Activated CD4-positive, alpha-beta T cell treated with anti-CD3 and anti-CD28 coated beads, Interleukin-2, Interleukin-6, amounts not matched to agents 100 ng/mL and 50 ng/mL, durations not matched to agents 16 hours and 8 hours (primary cell): ENCODE data around the gene HP1BP3.

Experiments
- DNase-seq: peaks from one replicate; pipeline ENCODE4 v3.0.0-alpha.2; 2020

HP1BP3 gene

DNA sequence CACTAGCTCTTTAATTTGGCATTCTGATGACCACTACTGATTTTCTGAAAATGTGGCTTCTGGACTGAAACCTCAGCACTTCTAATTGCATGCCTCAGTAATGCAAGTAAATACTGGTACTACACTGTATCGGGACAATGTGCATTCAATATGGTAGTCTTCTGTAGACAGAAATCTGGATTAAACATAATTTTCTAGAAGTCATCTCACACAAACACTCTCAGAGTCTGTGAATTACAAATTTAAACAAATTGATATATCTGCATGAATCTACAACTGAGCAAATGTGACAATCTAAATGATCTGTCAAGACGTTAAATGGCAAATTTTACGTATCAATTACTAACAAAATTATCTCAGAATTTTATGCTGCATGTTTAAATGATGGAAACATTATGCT, 23.7 kb downstream of the HP1BP3 start:
- no peak for DNase-seq

DNA sequence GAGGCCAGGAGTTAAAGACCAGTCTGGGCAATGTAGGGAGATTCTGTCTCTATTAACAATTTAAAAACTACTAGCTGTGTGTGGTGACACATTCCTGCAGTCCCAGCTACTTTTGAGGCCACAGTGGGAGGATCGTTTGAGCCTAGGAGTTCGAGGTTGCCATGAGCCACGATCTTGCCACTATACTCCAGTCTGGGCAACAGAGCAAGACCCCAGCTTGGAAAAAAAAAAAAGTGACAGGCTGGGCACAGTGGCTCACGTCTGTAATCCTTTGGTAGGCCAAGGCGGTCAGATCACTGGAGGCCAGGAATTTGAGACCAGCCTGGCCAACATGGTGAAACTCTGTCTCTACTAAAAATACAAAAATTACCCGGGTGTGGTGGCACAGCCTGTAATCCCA, 26.8 kb downstream of the HP1BP3 start:
- no peak for DNase-seq

DNA sequence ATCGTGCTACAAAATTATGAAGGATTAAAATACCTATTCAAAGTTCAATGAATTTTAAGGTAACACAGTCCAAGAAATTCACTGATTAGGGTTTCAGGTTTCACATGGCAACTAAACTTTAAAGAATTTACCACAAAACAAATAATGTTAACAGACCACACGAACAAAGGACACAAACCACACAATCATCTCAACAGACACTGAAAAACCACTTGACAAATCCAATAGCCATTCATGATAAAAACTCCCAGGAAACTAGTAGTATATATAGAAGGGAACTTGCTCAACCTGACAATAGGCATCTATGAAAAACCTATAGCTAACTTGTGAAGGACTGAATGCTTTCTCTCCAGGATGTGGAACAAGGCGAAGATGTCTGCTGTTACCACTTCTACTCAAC, 33.5 kb downstream of the HP1BP3 start:
- no peak for DNase-seq

DNA sequence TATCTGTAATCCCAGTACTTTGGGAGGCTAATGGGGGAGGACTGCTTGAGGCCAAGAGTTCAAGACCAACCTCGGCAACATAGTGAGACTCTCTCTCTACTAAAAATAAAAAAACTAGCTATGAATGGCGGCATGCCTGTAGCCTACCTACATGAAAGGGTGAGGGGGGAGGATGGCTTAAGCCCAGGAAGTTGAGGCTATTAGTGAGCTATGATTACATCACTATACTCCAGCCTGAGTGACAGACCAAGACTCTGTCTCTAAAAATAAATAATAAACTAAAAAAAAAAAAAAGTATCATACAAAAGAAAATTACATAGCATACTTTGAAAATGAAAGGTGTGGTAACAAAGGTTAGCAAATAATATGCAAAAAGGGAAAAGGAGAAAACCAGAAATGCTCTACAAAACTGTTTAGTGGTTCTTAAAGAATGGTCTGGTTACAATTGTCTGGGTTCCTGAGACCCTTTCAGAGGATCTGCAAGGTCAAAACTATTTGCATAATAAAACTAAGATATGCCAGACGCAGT, 35.6 kb downstream of the HP1BP3 start:
- DNase-seq: no peak

DNA sequence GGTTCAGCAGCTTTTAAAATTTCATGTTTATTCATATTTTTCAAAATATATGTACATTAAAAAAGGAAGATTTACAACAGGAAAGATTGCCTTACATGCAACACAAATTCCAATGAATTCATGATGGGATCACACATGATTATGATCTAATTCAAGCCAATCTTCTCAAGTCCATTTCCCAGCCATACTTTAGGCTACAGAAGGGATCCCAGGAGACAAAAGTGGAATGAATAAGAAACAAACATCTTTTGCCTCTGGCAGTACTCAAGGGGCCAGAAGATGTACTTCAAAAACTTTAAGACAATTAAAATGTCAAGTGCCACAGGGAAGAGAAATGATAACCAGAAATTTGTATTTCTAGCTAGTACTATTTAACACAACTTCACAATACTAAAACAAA, 44.4 kb downstream of the HP1BP3 start:
- no peak for DNase-seq

DNA sequence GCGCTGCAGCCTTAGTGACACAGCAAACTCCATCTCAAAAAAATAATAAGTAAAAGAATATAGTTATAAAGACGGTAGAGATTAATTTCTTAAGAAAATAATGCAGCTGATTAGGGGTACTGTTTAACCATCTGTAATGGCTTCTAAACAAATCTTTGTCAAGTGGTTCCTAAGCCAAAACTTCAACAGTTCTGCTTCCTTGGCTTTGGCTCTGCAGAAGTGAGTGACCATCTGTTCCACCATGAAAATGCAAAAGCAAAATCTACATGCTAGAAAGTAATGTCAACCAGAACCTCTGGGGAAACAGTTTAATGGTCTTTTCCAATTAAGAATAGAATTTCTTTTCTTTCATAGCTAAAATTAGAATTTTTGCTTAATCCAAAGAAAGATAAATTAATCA, 46.3 kb downstream of the HP1BP3 start:
- no peak for DNase-seq

DNA sequence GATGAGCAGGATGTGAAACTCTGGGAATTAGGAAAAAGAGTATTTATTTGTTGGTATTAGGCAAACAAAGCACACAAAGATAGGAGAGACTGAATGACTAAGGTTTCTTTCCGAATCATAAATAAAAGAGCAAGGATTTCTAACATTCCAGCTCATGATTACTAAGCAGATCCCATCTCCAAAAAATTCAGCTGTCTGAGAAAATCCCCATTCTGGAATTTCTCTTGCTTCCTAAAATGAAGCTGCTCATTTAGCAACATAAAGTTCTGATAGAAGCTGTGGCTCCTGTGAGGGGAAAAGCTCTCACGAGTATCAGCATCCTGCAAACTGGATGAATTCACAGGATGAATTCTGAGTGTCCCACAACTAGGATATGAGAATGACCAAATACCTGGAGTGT, 47.9 kb downstream of the HP1BP3 start:
- DNase-seq: no peak

DNA sequence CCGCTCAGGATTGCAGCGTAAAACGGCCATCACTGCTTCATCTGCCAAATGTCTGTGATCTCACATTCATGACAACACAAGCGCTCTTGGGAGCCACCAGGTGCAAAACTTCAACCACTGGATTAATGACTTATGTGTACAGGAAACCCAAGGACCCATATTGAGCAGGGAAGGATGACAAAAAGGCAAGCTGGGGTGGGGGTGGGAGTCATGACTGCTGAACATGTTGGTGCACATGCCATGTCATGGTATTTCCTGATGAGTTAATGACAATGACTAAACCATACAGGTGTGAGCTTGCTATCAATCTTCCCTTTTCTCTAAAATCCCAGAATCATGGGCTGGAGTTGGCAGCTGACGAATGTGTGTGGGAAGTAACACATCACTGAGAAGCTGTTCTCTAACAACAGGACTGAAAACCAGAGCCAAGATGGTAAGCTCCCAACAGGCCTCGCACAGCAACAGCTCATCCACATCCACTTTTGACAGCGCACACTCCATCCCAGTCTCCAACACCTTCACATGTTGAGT, 51.5 kb downstream of the HP1BP3 start:
- DNase-seq: no peak

DNA sequence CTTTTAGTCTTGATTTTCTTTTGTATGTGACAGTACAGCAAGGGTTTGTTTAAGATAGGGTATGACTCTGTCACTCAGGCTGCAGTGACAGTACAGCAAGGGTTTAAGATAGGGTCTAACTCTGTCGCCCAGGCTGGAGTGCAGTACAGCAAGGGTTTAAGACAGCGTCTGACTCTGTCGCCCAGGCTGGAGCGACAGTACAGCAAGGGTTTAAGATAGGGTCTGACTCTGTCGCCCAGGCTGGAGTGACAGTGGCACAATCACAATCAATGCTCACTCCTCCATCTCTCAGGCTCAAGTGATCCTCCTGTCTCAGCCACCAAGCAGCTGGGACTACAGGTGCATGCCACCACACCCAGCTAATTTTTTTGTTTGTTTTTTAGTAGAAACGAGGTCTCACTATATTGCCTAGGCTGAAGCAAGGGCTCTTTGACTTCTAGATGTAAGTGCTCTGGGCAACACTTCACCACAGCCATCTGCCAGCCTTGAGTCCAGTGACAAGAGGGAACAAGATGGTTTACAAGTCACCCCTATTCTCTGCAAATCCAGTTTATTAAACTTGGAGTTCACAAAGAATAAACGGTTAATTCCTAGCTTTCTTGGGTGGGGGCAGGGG, 53.6 kb downstream of the HP1BP3 start:
- DNase-seq: no peak

DNA sequence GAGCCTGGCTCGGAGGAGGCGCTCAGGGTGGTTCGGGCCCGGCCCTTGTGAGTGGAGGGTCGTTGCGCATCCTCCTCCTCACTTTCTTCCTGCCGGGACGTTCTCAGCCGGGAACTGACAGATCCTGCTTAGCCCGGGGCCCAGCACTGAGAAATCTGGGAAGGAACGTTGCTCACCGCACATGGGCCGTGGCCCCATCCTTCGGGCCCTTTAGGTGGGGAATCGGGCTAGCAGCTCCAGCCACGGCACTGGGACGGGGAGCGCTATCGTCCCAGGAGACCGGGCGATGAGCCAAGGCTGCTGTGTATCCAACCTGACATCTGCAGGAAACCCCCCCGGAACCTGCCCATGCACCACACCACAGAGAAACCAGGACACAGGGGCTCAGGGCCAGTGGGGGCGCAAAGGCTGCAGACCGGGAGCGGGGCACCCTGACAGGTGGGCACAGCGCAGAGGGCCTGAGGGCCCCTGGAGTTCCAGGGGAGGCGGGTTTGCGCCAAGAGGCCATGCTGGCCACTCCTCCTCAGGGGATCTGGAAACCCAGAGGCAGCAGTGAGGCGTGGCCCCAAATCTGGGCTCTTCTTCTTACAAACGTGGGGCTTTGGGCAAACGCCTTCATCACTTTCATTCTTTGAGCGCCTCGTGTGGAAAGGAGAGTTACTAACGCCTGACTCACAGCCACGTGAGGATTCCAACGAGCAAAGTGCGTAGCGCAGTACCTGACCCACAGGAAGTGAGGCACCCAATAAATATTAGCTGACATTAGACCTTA, 54.3 kb downstream of the HP1BP3 start, which contains the start of gene SH2D5:
Gene SH2D5, minus strand, starts transcription at position 116 of the 772 bp plus-strand sequence. CDS start 4,659 bp downstream, outside the sequence.
- peak; percentile 81 for DNase-seq

DNA sequence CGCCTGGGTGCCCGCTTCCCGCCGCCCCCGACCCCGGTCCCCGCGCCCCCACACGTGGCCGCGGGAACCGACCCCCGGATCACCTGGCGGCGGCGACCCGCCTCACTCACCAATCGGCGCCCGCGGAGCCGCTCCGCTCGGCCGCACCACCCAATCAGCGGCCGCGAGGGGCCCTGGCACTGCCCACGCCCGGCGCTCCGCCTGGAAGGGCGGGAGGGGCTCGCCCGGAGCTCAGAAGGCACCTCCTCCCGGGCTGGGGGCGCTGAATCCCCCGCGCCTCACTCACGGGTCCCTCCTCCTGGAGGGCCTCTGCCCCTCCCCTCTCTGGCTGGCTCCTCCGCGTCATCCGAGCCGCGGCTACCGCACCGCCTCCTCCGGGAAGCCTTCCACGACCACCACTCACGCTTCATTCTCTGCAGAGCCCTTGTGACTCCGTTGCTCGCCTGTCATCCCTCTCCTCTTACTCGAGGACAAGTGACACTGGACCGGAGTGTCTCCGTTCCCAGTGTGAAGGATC, 55.0 kb downstream of the HP1BP3 start:
- DNase-seq: peak; percentile 67

DNA sequence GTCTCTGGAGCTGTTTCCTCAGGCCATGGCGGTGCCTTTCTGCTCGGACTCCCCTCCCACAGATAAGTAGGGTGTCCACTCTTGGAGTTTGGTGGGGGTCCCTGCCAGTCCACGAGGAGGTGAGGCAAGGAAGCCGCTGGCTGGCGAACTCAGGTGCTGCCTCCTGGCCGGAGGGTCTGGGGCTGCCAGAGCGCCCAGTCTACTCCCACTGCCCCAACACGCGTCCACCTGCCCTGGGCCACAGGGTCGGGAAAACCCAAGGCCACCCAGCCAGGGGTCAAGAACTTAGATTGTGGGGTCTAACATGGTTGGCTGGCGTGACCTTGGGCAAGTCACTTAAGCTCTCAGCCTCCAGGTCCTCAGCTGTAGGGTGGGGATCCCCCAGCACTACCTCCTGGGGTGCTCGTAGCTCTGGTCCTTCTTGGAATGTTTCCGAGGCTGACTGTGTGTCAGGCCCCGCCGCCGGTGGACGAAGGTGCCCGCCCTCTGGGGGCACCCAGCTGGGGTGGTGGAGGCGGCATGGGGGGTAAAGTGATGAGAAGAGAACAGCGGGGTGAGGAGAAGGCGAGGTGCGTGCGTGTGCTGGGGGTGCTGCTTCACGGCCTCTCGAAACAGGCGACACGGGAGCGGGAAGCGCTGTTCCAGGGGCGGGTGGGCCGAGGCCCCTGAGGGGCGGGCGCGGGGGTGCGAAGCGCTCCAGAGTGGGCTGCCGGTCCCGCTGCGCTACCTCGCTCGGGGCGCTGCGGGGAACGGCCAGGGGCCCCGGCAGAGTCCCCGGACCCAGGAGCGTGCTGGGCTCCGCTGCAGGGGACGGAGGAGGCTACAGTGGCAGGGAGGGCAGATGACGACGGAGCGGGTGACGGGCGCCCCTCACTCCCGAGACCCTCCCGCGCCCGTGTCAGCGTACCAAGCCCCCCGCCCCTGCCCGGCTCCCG, 55.8 kb downstream of the HP1BP3 start:
- no peak for DNase-seq

DNA sequence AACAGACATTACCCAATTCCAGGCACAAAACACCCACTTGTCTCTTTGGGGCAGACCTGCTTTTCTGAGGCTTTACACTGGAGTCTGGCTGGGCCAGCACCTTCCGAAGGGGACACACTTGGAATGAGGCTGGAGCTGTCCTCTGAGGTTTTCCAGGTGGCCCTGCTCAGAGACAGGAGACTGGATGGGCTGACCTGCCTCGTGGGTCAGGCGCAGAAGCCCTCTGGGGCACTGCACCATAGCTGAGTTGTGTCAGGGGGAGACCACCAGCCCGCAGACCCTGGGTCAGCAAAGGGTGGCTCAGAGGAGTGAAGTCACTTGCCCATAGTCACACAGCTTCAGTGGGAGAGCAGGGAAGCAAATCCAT, 56.4 kb downstream of the HP1BP3 start:
- no peak for DNase-seq

DNA sequence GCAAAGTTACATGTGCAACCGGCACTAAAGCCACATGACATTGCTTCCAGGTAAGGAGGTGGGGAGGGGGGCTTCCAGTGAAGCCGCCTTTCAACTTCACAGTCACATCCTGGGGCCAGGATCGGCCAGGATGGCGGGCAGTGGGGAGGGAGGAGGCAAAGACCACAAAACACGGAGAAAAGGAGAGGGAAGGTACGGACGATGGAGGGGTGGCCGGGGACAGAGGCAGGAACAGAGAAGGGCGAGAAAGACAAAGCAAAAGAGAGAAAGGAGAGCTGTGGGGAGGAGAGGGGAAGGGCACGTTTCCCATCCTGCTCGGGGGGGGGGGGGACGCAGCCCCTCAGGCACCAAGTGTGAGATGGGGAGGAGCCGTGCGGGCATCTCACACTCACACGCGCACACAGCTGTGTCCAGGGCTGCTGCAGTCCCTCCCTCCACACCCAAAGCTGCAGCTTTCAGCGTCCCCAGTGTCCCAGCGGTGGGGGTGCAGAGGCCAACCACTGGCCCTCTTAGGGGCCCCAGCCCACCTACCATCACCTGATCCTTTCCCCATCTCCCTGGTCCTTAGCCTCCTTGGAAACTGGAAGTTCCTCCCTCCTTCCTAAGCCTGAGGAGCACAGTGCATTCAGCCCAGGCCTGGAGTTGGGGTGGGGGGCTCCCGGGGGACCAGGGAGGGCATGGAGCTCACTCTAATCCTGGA, 57.0 kb downstream of the HP1BP3 start:
- no peak for DNase-seq

DNA sequence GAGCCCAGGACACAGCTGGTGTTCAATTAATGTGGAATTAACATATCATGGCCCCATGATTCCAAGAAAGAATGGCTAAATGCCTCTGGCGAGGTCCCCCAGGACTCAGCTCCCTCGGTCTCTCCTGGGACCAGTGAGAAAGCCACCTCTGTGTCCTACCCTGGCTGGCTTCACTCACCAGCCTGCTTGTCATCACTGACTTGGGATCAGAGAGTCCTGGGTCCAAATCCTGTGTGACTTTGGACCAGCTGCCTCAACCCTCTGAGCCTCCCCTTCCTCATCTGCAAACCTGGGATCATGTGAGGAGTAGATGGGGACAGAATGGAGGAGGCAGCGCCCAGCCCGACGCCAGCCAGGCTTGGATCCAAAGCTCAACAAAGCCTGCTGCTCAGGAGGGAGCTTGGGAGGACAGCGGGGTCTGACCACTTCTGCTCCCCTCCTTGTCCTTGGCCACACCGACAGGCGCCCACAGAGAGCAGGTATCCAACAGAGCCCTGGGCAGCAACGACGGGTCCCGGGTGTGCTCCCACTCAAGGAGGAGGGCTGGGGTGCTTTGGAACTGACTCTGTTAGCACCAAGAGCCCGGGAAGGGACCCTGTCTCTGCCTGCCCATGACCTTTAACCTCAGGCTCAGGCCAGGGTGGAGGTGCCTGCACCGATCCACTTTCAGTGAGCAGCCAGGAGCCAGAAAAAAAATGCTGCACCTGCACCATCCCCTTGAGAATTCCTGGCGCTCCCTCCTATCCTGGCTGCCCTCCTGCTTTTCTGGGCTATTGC, 57.8 kb downstream of the HP1BP3 start:
- no peak for DNase-seq

DNA sequence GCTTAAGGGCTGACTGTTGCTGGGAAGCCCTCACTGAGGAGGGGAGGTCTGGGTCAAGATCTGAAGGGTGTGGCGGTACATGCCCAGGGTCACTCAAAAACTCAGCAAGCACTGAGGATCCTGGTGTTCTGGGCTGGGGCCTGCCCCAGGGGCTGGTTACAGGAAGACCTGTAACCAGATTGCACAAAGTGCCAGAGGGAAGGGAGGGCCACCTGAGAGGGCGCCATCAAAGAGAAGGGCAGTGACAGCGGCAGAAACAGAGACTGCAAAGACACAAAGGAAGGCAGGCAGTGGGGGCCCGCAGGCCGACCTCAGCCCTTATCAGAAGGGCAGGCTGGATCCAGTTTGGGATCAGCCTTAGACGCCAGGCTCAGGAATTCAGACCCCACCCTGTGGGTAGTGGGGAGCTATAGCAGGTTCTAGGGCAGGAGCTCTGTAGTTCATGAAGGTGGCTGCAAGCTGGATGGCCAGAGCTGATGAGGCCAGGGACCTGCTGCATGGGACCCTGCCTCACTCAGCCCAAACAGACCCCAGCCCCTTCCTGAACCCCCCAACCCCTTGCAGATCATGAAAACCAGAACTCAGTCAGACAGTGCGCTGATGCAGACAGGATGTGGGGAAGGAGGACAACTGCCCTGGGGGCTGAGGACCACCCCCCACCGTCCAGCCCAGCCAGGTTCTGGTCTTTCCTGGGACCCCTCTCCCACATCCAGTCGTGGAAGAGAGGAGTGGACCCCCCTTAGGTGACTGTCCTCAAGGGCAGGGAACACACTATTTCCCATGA, 58.5 kb downstream of the HP1BP3 start:
- no peak for DNase-seq

DNA sequence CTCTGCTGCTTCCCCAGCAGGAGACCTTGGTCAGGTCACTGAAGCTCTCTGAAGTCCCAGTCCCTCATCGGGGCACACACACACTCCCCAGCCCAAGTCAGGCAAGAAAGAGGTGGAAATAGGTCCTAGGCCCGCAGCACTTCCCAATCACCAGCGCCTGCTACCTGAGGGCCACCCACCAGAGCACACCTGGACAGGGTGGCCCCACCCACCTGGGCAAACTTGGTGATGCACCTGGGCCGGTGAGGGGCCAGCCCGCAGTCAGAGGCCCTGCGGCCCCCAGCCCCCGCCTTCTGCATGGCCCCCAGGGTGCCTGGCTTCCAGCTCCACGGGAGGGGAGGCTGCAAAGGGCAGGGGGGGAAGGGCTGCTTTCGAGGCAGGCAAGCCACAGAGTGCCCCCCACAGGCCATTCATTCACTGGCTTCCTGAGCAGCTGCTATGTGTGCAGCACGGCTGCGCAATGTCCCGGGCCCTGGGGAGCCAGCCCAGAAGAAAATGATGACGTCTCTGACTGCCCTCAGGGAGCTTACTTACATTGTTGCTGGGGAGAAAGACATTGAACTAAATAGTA, 59.3 kb downstream of the HP1BP3 start:
- DNase-seq: no peak

DNA sequence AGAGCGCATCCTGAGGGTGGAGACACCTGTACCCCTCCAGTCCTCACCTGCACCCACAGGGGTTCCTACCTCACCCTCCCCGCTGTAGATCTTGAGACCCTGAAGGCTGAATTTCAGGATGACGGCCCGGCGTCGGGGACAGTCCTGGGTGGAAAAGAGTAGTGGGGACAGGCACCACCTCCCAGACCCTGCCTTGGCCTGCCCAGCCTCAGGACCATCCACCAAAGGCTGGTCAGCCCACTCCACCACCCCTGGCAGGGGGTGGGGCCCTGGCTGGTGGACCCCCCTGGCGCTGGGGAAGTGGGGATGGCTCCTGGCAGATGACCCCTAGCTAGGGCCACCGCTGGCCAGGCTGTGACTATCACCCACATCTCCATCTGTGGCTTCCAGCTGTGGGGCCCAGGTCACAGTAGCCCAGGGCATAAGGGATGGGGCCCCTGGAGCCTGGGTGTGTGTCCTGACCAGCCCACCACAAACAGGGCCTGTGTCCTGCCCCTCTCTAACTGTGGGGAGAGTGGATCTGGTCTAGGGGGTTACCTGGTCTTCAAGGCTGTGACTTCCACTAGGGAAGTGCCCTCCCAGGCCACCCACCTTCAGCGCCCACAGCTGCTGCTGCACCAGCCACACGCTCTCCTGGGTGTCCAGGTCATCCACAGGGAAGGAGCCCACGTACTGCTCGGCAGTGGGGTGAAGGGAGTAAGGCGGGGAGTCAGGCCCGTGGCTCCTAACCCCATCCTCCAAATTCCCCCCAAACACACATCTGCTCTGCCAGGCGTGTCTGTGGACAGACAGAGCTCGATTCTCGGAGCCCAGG, 60.0 kb downstream of the HP1BP3 start:
- DNase-seq: no peak
